HG03432 (cell line): ENCODE results near the gene ITPR1.
A peak's percentile ranks its signal among the peaks of the same experiment; 100 is the strongest.

ENCODE experiments used
- ATAC-seq: cut with Tn5 transposase; IDR thresholded peaks from one replicate; pipeline ENCODE4 v1.9.1; 2021; ENCODE audit warnings: mild to moderate bottlenecking, moderate library complexity; ENCODE audit not compliant: unreplicated experiment

Gene ITPR1

DNA sequence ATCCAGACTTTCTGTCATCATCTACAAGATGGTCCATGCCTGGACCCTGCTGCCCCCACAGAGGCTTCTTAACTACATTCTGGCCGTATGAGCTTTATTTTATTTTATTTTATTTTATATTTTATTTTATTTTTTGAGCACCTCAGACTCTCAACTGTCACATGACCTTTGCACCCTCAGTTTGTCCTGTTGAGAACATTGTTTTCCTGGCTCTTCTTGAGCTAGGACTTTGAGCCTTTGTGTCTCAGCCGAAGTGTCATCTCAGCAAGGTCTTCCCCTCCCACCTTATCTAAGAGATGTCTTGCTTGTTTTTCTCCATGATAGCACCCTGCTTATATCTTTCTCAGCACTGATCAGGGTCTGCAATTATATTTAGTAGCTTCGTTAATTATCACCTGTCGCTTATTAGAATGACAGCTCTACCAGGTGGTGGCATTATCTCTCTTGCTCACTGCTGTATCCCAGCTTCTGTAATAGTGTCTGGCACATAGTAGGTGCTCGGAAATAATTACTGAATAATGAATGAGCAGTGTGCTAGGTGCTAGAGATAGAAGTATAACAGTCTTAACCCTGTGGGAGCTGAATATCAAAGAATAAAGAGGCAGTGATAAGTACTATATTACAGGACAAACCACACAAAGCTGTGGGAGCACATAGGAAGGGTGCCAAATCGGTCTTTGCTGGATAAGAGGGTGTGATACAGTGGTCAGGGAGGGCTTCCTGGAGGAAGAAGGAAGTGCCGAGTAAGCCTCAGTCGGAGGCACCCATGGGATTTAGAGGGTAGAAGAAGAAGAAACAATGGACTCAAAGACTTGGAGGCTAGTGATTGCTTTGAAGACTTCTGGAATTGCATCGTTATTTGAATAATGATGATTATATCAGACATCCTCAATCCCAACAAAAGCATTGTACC lies 136.2 kb downstream of the ITPR1 start:
- ATAC-seq, result no peak

DNA sequence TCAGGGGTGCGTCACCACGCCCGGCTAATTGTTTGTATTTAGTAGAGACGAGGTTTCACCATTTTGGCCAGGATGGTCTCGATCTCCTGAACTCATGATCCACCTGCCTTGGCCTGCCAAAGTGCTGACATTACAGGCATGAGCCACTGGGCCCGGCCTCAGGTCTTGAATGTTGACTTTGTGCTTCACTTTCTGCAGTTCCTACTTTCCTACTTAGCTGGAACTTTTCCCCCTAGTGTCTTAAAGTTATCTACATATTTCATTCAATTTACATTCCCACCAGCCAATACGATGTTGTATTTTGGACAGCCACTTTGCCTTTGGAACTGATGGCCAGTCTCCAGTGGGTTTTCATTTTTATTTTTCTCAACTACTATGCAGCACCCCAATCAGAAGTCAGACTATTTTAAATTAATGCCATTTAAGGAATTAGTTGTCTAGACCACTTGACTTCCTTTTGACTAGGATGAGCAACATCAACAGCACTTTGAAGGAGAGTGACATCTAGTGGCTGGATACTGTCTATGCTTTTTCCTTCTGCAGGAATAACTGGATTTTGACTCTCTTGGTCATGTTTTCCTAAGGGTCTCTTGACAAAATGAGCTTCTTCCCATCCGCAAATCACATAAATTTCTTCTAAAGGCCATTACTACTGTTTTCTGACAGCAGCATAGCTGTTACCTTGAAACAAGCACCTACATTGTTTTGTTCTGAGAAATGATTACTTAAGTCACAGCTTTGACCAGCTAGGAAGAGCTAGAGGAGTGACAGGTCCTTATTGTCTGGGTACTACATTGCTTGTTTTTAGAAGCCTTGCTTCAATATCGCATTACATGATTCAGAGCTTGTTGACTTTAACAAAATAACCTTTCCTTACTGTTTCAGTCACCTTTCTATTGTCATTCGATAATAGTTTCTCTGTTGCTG lies 140.2 kb downstream of the ITPR1 start:
- ATAC-seq, result peak; percentile 86

GRCh38 chr3:4634894-4635293 lies 141.7 kb downstream of the ITPR1 start:
- no peak for ATAC-seq

- no peak for ATAC-seq
Measured at GRCh38 chr3:4637265-4637664, 144.1 kb downstream of the ITPR1 start.

GRCh38 chr3:4641863-4642563 lies 148.9 kb downstream of the ITPR1 start:
- ATAC-seq, result no peak

GRCh38 chr3:4642611-4643010 lies 149.5 kb downstream of the ITPR1 start:
- ATAC-seq, result no peak

- ATAC-seq, result no peak
Measured at GRCh38 chr3:4643904-4644547, 150.9 kb downstream of the ITPR1 start.

GRCh38 chr3:4644951-4645350 lies 151.8 kb downstream of the ITPR1 start:
- ATAC-seq, result no peak

DNA sequence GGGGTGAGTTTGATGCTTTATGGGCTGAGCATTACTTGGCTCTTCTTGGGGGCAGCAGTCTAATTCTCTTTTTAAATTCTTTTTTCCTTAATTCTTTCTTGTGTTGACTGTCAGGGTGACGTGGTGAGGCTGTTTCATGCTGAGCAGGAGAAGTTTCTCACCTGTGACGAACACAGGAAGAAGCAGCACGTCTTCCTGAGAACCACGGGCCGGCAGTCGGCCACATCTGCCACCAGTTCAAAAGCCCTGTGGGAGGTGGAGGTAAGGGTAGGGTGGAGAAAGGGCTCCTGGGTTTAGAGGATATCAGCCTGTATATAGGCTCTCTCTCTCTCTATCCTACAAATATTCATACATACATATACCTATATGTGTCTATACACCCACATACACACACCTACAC lies 152.3 kb downstream of the ITPR1 start:
- no peak for ATAC-seq

- no peak for ATAC-seq
Measured at GRCh38 chr3:4647411-4647810, 154.3 kb downstream of the ITPR1 start.

DNA sequence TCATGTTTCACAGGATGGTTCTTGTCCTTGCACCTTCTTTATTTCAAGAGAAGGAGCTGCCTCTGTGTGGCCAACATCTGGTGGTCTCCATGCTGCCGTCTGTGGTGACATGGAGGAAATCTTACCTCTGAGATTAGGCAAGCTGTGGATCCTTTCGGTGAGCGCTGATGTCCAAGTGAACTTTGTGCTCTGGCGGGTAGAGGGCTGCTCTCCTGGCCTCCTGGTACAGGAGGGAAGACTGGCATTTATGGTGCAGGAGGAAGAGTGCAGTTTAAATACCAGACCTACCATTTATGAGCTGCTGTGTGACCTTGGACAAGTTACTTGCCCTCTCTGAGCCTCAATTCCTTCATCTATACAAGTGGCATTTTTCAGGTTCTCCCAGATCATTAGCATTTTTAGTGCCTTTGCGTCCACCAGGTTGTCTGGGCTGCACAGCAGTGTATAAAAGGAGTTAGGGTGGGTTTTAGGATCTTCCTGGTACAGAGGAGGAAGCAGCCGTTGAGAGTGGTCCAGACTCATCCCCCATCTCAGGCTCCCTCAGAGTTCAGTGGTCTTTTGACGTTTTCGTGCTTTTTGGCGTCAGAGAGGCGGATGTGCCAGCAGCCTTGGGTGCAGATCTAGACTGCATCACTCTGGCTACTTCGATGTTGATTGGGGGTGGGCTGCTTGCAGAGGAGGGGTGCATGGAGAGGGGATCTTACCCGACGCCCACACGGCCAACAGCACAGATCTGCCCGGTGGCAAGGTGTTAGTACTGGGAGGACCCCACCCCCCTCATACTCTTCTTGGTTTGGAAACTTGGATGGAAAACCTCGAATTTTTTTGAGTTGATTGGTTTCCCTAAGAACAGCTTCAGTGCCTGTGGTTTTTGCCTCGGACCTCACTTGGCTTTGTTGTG lies 162.2 kb downstream of the ITPR1 start:
- ATAC-seq, result no peak

- ATAC-seq, result no peak
Measured at GRCh38 chr3:4656059-4656458, 162.9 kb downstream of the ITPR1 start.

DNA sequence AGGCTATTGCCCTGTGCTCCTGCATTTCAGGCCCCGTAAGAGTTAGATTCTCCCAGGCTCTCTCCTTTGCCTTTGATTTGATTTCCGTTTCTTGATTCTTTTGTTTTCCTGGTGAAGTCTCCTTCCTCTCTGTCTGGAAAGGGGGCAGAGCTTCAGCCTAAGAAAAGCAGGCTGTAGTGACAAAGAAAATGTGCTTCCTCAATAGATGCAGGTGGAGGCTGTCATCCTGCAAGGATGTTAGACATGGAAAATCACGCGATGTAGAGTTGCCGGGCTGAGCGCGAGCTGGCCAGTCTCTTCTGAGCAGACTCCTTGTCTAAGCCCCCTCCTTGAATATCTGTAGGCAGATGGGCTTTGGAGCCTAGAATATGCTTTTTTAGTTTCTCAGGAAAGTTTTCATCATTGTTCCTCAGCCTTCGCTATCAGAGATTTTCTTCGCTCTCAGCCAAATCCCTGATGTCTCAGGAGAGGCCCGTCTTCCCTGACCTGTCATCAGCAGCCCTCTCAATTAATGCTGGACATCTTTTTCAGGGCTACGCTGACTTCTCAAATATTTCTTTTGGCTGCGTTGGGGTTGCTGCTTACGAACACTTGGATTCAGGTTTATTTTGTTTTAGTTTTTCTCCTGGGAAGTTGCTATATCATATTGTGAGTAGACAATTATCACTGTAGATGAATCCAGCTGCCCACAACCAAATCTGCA lies 163.6 kb downstream of the ITPR1 start:
- ATAC-seq, result no peak

DNA sequence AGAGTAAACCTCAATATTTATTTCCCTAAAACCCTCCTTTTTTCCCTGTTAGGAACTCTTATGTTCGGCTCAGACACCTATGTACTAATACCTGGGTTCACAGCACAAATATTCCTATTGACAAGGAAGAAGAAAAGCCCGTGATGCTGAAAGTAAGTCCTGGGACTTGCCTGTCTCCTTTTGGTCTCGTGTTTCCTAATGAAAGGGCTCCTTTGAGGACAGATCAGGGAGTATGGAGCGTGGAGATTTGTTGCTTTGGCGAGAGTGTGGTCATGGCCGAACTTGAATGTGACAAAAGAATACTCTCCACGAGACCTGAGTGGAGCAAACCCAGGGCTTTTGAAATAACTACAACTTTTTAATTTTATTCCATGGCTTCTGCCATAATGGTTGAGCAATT lies 167.8 kb downstream of the ITPR1 start:
- no peak for ATAC-seq

DNA sequence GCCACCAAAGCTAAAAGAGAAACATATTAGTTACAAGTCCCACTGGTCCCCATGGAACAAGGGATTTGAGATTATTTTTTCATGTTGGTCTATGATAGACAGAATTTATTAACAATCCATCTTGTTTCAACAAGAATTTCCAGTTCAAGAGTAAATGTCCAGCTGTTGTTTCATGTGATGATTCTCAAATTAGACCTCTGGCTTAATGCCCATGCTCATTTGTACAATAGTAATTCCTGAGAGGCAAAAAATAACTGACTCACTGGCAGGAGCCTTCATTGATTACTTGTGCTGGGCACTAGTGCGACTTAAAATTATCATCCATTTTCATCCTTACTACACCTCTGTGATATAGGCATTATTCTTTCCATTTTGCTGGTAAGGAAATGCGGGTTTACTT lies 171.3 kb downstream of the ITPR1 start:
- no peak for ATAC-seq

GRCh38 chr3:4665197-4665596 lies 172.0 kb downstream of the ITPR1 start:
- ATAC-seq, result no peak

DNA sequence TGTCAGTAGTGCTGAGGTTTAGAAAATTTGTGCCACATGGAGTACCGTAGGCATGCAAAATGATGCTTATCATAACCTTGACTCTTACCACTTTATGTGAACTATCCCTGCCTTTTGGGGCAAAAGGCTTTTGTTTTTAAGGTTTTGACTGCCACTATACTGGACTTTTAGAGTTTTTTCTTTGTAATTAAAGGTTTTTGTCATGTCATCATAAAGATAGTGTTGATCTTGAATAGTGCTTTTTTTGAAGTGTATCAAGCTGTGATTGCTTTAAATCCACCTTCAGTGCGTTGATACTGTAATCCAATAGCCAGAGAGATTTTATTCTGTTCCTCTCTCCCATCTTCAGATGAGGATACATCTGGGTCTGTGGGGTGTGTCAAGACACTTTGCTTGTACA lies 172.9 kb downstream of the ITPR1 start:
- no peak for ATAC-seq

DNA sequence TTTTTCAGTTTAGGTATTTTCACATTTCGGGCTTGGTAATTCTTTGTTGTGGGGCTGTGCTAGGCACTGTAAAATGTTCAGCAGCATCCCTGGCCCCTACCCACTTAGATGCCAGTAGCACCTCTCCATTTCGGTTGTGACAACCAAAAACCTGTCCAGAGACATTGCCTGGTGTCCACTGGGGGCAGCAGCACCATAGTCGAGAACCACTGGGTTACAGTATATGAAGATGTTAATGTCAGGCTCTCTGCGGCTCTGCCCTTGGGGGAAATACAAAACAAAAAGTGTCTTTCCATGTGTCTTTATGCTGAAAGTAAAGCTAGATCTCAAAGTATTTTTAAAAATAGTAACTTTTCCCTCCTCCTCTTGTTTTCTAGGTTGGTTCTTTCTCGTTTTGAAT lies 177.2 kb downstream of the ITPR1 start:
- no peak for ATAC-seq

DNA sequence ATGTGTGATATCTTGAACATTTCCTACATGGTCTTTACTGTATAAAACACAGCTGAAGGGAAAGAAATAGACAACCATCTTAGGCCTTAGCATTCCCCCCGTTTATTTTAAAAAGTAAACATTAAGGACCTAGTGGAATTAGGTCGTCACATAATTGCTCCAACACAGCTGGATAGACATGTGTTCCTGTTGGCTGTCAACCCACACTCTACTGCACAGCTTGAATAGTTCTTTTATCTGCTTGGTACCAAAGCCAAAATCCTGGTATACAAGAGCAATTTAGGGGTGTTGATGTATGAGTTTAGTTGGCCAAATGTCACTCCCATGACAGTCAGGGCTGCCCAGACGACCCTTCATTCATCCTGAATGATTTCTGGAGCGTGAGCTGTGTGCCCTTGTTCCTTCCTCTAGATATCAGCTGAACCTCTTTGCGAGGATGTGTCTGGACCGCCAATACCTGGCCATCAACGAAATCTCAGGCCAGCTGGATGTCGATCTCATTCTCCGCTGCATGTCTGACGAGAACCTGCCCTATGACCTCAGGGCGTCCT lies 179.7 kb downstream of the ITPR1 start:
- ATAC-seq, result no peak
